C4-2B (cell line): Measurements from ENCODE around the gene BAG1.

Source experiments
- CTCF ChIP-seq: fragments of 450-650 bp; conservative IDR thresholded peaks from 2 replicates; pipeline ENCODE4 v1.5.1; 2017; ENCODE audit warnings: mild to moderate bottlenecking
- ZFX ChIP-seq: fragments of 450-650 bp; IDR thresholded peaks from 2 replicates; pipeline ENCODE4 v1.6.1; 2017

GRCh38 chr9:33227008-33227398 is 37.5 kb downstream of the BAG1 start:
- TF ChIP-seq CTCF (no peak), ZFX (no peak)
